ENCODE measurements around the gene EHD4.

The EHD4 gene

DNA sequence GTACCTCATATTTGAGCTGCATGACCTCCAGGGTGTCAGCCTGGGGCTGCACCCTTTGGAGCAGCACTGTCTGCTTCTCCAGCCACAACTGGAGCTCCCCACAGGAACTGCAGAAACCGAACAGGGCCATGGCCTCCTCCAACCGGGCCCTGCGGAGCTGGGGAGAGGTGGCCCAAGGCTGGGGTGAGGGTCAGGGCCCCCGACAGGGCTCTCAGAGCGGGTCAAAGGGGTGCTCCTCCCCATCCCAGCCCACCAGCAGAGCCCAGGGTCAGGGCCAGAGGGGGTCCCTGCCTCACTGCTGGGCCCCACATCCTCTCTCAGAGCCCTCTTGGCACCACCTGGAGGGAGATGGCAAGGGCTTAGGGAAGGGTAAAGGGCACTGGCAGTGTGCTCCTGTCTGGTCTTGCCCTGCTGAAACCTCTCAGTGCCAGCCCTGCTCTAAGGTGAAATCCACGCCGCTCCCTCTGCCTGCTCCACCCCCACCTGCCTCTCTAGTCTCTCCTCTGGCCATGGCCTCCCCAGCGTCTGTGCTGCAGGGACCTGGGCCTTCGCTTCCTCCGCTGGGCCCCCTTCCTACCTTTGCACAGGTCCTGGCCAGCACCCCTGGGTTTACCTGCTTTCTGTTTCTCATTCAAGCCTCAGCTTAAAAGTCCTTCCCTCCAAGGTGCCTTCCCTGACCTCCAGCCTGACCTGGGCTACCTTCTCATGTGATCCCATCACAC lies 92.0 kb downstream of the EHD4 start:
- no peak overlapping the region for H3K27ac ChIP-seq (ENCODE audit: extremely low read depth, low read depth, low read length)
- POLR2A ChIA-PET, result interaction anchor here (0.6 kb wide), 1 partner anchor 42 kb away, joined by 3 read pairs; the partner anchor contains the start of gene PLA2G4B
- peak; percentile 46; the same call in 1 of the 2 replicates for TF ChIP-seq ZIC2 (tag by site-specific recombination; IDR thresholded peaks at IDR 0.05)
- TF ChIP-seq ZNF121 (tag by site-specific recombination; IDR thresholded peaks at IDR 0.05), result no peak
- no peak for TF ChIP-seq ZNF350 (tag by site-specific recombination; IDR thresholded peaks at IDR 0.05)
- H3K4me3 ChIP-seq (ENCODE audit: low read depth, low read length), result no peak overlapping the region
- no peaks in the 10 kb centered on the region for H3K9me3 ChIP-seq (ENCODE audit: control insufficient read depth, insufficient read depth, low read depth, low read length)
- H3K36me3 ChIP-seq (ENCODE audit: control insufficient read depth in 2 of 2, insufficient read depth in 1 of 2, low read length in 2 of 2), result no peaks in the 10 kb centered on the region
- CTCF ChIA-PET, result no interaction called here
- H3K4me1 ChIP-seq (ENCODE audit: control insufficient read depth, insufficient read depth, low read length), result no peaks in the 10 kb centered on the region

DNA sequence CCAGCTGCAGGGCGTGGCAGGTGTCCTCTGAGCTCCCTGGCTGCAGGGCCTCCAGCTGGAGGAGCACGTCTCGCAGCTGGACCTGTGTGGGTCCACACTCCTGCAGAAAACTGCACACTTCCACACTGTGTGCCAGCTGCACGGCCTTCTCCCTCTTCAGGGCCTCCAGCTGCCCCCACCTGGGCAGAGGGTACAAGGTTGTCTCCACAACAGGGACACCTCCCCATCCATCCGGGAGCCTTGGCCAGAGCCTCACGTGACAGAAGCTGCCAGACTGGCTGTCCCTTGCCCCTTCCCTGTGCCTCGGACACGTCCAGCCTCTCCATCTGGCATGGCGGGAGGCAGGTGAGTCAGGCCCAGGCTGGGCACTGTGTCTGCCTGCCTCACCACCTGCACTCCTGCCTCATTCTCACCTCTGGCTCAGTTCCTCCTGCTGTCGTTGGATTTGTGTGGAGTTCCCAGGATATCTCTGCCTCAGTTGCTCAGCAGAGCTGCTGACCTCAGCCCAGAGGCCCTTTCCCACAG lies 93.0 kb downstream of the EHD4 start:
- ChIA-PET CTCF (no interaction called here), POLR2A (interaction anchor here (0.6 kb wide), 1 partner anchor 255 kb away, joined by 3 read pairs; no protein-coding TSS in a partner anchor)
- no peak overlapping the region for H3K27ac ChIP-seq (ENCODE audit: extremely low read depth, low read depth, low read length)
- H3K4me3 ChIP-seq (ENCODE audit: low read depth, low read length), result no peak overlapping the region
- H3K36me3 ChIP-seq (ENCODE audit: control insufficient read depth in 2 of 2, insufficient read depth in 1 of 2, low read length in 2 of 2), result no peaks in the 10 kb centered on the region
- H3K4me1 ChIP-seq (ENCODE audit: control insufficient read depth, insufficient read depth, low read length), result no peaks in the 10 kb centered on the region
- H3K9me3 ChIP-seq (ENCODE audit: control insufficient read depth, insufficient read depth, low read depth, low read length), result no peaks in the 10 kb centered on the region
- TF ChIP-seq, protein P1, sequence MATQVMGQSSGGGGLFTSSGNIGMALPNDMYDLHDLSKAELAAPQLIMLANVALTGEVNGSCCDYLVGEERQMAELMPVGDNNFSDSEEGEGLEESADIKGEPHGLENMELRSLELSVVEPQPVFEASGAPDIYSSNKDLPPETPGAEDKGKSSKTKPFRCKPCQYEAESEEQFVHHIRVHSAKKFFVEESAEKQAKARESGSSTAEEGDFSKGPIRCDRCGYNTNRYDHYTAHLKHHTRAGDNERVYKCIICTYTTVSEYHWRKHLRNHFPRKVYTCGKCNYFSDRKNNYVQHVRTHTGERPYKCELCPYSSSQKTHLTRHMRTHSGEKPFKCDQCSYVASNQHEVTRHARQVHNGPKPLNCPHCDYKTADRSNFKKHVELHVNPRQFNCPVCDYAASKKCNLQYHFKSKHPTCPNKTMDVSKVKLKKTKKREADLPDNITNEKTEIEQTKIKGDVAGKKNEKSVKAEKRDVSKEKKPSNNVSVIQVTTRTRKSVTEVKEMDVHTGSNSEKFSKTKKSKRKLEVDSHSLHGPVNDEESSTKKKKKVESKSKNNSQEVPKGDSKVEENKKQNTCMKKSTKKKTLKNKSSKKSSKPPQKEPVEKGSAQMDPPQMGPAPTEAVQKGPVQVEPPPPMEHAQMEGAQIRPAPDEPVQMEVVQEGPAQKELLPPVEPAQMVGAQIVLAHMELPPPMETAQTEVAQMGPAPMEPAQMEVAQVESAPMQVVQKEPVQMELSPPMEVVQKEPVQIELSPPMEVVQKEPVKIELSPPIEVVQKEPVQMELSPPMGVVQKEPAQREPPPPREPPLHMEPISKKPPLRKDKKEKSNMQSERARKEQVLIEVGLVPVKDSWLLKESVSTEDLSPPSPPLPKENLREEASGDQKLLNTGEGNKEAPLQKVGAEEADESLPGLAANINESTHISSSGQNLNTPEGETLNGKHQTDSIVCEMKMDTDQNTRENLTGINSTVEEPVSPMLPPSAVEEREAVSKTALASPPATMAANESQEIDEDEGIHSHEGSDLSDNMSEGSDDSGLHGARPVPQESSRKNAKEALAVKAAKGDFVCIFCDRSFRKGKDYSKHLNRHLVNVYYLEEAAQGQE (tag by site-specific recombination; IDR thresholded peaks at IDR 0.05), result no peak
- no peak for TF ChIP-seq MZF1 (tag by site-specific recombination; IDR thresholded peaks at IDR 0.05; ENCODE audit: borderline replicate concordance)
- TF ChIP-seq, protein P2, sequence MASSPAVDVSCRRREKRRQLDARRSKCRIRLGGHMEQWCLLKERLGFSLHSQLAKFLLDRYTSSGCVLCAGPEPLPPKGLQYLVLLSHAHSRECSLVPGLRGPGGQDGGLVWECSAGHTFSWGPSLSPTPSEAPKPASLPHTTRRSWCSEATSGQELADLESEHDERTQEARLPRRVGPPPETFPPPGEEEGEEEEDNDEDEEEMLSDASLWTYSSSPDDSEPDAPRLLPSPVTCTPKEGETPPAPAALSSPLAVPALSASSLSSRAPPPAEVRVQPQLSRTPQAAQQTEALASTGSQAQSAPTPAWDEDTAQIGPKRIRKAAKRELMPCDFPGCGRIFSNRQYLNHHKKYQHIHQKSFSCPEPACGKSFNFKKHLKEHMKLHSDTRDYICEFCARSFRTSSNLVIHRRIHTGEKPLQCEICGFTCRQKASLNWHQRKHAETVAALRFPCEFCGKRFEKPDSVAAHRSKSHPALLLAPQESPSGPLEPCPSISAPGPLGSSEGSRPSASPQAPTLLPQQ (tag by site-specific recombination; IDR thresholded peaks at IDR 0.05), result no peak
- TF ChIP-seq ZBTB17 (tag by site-specific recombination; IDR thresholded peaks at IDR 0.05), result no peak
- TF ChIP-seq, protein P3, sequence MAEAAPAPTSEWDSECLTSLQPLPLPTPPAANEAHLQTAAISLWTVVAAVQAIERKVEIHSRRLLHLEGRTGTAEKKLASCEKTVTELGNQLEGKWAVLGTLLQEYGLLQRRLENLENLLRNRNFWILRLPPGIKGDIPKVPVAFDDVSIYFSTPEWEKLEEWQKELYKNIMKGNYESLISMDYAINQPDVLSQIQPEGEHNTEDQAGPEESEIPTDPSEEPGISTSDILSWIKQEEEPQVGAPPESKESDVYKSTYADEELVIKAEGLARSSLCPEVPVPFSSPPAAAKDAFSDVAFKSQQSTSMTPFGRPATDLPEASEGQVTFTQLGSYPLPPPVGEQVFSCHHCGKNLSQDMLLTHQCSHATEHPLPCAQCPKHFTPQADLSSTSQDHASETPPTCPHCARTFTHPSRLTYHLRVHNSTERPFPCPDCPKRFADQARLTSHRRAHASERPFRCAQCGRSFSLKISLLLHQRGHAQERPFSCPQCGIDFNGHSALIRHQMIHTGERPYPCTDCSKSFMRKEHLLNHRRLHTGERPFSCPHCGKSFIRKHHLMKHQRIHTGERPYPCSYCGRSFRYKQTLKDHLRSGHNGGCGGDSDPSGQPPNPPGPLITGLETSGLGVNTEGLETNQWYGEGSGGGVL (tag by site-specific recombination; IDR thresholded peaks at IDR 0.05), result no peak
- TF ChIP-seq, protein P4, sequence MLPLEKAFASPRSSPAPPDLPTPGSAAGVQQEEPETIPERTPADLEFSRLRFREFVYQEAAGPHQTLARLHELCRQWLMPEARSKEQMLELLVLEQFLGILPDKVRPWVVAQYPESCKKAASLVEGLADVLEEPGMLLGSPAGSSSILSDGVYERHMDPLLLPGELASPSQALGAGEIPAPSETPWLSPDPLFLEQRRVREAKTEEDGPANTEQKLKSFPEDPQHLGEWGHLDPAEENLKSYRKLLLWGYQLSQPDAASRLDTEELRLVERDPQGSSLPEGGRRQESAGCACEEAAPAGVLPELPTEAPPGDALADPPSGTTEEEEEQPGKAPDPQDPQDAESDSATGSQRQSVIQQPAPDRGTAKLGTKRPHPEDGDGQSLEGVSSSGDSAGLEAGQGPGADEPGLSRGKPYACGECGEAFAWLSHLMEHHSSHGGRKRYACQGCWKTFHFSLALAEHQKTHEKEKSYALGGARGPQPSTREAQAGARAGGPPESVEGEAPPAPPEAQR (tag by site-specific recombination; IDR thresholded peaks at IDR 0.05), result no peak
- no peak for TF ChIP-seq ZFP69B (tag by site-specific recombination; IDR thresholded peaks at IDR 0.05)
- no peak for TF ChIP-seq ZNF555 (tag by site-specific recombination; conservative IDR thresholded peaks at IDR 0.05)
- TF ChIP-seq, protein P5, sequence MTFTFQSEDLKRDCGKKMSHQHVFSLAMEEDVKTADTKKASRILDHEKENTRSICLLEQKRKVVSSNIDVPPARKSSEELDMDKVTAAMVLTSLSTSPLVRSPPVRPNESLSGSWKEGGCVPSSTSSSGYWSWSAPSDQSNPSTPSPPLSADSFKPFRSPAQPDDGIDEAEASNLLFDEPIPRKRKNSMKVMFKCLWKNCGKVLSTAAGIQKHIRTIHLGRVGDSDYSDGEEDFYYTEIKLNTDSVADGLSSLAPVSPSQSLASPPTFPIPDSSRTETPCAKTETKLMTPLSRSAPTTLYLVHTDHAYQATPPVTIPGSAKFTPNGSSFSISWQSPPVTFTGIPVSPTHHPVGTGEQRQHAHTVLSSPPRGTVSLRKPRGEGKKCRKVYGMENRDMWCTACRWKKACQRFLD (tag by site-specific recombination; IDR thresholded peaks at IDR 0.05), result no peak
- TF ChIP-seq ZNF837 (tag by site-specific recombination; IDR thresholded peaks at IDR 0.05), result no peak
- no peak for TF ChIP-seq ZNF776 (tag by site-specific recombination; IDR thresholded peaks at IDR 0.05; ENCODE audit: borderline replicate concordance)
- no peak for TF ChIP-seq SP3 (tag by site-specific recombination; IDR thresholded peaks at IDR 0.05)
- no peak for TF ChIP-seq ZBTB8A (tag by site-specific recombination; IDR thresholded peaks at IDR 0.05)
- TF ChIP-seq PRDM1 (tag by site-specific recombination; IDR thresholded peaks at IDR 0.05), result no peak
- no peak for TF ChIP-seq ZNF19 (tag by site-specific recombination; IDR thresholded peaks at IDR 0.05; ENCODE audit: low read depth)

Data from HEK293 (cell line).